Keratinocyte (primary cell): ENCODE measurements around the gene ZNRF1.

Experiments
- EZH2 ChIP-seq: IDR thresholded peaks from one replicate; pipeline ENCODE4 v1.6.1; 2012; ENCODE audit warnings: inconsistent platforms, mild to moderate bottlenecking, low read length, moderate library complexity
- TF ChIP-seq, protein P1 (sequence below), 3 experiments: IDR thresholded peaks in 1 of 3; conservative IDR thresholded peaks in 1 of 3; optimal IDR thresholded peaks in 1 of 3; 2 replicates in 2 of 3; 3 replicates in 1 of 3; pipeline versions ENCODE3 to v1.5.1; 2011; ENCODE audit warnings: low read length in 3 of 3, mild to moderate bottlenecking in 3 of 3, moderate library complexity in 2 of 3, control low read depth in 1 of 3, inconsistent platforms in 1 of 3; ENCODE audit not compliant: insufficient read depth in 2 of 3; ENCODE audit errors: extremely low read depth in 1 of 3

- TF ChIP-seq, protein P1, sequence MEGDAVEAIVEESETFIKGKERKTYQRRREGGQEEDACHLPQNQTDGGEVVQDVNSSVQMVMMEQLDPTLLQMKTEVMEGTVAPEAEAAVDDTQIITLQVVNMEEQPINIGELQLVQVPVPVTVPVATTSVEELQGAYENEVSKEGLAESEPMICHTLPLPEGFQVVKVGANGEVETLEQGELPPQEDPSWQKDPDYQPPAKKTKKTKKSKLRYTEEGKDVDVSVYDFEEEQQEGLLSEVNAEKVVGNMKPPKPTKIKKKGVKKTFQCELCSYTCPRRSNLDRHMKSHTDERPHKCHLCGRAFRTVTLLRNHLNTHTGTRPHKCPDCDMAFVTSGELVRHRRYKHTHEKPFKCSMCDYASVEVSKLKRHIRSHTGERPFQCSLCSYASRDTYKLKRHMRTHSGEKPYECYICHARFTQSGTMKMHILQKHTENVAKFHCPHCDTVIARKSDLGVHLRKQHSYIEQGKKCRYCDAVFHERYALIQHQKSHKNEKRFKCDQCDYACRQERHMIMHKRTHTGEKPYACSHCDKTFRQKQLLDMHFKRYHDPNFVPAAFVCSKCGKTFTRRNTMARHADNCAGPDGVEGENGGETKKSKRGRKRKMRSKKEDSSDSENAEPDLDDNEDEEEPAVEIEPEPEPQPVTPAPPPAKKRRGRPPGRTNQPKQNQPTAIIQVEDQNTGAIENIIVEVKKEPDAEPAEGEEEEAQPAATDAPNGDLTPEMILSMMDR (optimal IDR thresholded peaks at IDR 0.05 in 1 of 3, IDR thresholded peaks at IDR 0.05 in 1 of 3, conservative IDR thresholded peaks at IDR 0.05 in 1 of 3; ENCODE audit: extremely low read depth in 1 of 3, insufficient read depth in 2 of 3, low read length in 3 of 3) = no peak
- no peak for TF ChIP-seq EZH2
Measured at GRCh38 chr16:74999609-75000480, 1.0 kb downstream of the ZNRF1 start.
